ENCODE results near the gene TERT. TPM values are rescaled to one million over a fixed set of nuclear protein-coding genes. Genes with fewer than 3 reads are reported as not detected.

TERT gene
- polyA plus RNA-seq, 2 of the 4 experiments (the other 2 are of a cell fraction), result 1.1 to 4.0 TPM

GRCh38 chr5:1222621-1223277 is 72.1 kb downstream of the TERT start:
- CTCF ChIA-PET, result interaction anchor here (0.5 kb wide), 1 partner anchor 201 kb away, joined by 3 read pairs; no protein-coding TSS in a partner anchor
- Histone ChIP-seq H3K27ac (no peak overlapping the region), H3K4me2 (no peak overlapping the region), H3K4me1 (no peaks in the 10 kb centered on the region), H3K9me3 (no peaks in the 10 kb centered on the region), H3K4me3 (no peak overlapping the region)
- POLR2A ChIA-PET, result no interaction called here
- DNase-seq (ENCODE audit: low read depth in 1 of 2, low spot score in 1 of 2) (no peak), ATAC-seq (no peak), FAIRE-seq (no peak)
- TF ChIP-seq CHD4 (IDR thresholded peaks at IDR 0.05; ENCODE audit: borderline replicate concordance) (no peak), RFX5 (IDR thresholded peaks at IDR 0.05) (no peak), KDM5A (IDR thresholded peaks at IDR 0.05) (no peak), CHD2 (IDR thresholded peaks at IDR 0.05; ENCODE audit: low read length, partially characterized antibody) (no peak), SMC3 (IDR thresholded peaks at IDR 0.05) (no peak)
- 76% methylated on average over 15 of the region's 27 CpGs for WGBS (ENCODE audit: missing lambda C conversion rate)

- H3K4me1 ChIP-seq, result no peaks in the 10 kb centered on the region
- ChIA-PET POLR2A (no interaction called here), CTCF (no interaction called here)
- no peak for ATAC-seq
- H3K27ac ChIP-seq, result no peak overlapping the region
- no peaks in the 10 kb centered on the region for H3K9me3 ChIP-seq
- no peak overlapping the region for H3K4me2 ChIP-seq
- no peak for TF ChIP-seq CBX2 (IDR thresholded peaks at IDR 0.05; ENCODE audit: borderline replicate concordance, low read depth)
- TF ChIP-seq E2F6 (IDR thresholded peaks at IDR 0.05; ENCODE audit: borderline replicate concordance, low read depth), result no peak
- no peak for TF ChIP-seq BHLHE40 (IDR thresholded peaks at IDR 0.05; ENCODE audit: low read depth, low read length)
- TF ChIP-seq MYC (IDR thresholded peaks at IDR 0.05; ENCODE audit: borderline replicate concordance, low read length), result no peak
- no peak for TF ChIP-seq KDM5A (IDR thresholded peaks at IDR 0.05)
- TF ChIP-seq CBX8 (IDR thresholded peaks at IDR 0.05), result no peak
- no peak for TF ChIP-seq CEBPB (IDR thresholded peaks at IDR 0.05)
- TF ChIP-seq HOXB5 (CRISPR knock-in tag; IDR thresholded peaks at IDR 0.05), result no peak
- H3K4me3 ChIP-seq, result no peak overlapping the region
- 57% methylated on average over 9 of the region's 9 CpGs for WGBS (ENCODE audit: missing lambda C conversion rate)
- no peak for DNase-seq (ENCODE audit: low read depth in 1 of 2, low spot score in 1 of 2)
- no peak for FAIRE-seq
Observed at GRCh38 chr5:1222147-1222546, 72.7 kb downstream of the TERT start.

- Histone ChIP-seq H3K4me1 (no peaks in the 10 kb centered on the region), H3K4me3 (no peak overlapping the region), H3K9me3 (no peaks in the 10 kb centered on the region), H3K27ac (no peak overlapping the region), H3K4me2 (no peak overlapping the region)
- TF ChIP-seq CHD2 (IDR thresholded peaks at IDR 0.05; ENCODE audit: low read length, partially characterized antibody), result no peak
- no peak for TF ChIP-seq ATOH8 (CRISPR knock-in tag; IDR thresholded peaks at IDR 0.05; ENCODE audit: low read depth)
- no peak for TF ChIP-seq JUN (IDR thresholded peaks at IDR 0.05)
- no peak for TF ChIP-seq NR3C1 (IDR thresholded peaks at IDR 0.05)
- no peak for TF ChIP-seq HDAC2 (IDR thresholded peaks at IDR 0.05)
- TF ChIP-seq MAX (IDR thresholded peaks at IDR 0.05), result no peak
- TF ChIP-seq KDM1A (IDR thresholded peaks at IDR 0.05; ENCODE audit: low read depth), result no peak
- TF ChIP-seq RARB (CRISPR knock-in tag; IDR thresholded peaks at IDR 0.05), result no peak
- DNase-seq (ENCODE audit: low read depth in 1 of 2, low spot score in 1 of 2) (no peak), ATAC-seq (no peak), FAIRE-seq (no peak)
- POLR2A ChIA-PET, result no interaction called here
- 67% methylated on average over 9 of the region's 10 CpGs for WGBS (ENCODE audit: missing lambda C conversion rate)
- CTCF ChIA-PET, result interaction anchor here (1.1 kb wide), 1 partner anchor 9 kb away, joined by 3 read pairs; no protein-coding TSS in a partner anchor
Observed at GRCh38 chr5:1221721-1222120, 73.1 kb downstream of the TERT start.

- ChIA-PET CTCF (interaction anchor here (1.1 to 1.3 kb wide), 3 partner anchors 10 to 42 kb away, joined by 3 to 4 read pairs (median 3); no protein-coding TSS in a partner anchor), POLR2A (no interaction called here)
- FAIRE-seq, result no peak
- H3K4me1 ChIP-seq, result no peaks in the 10 kb centered on the region
- 27% methylated on average over 19 of the region's 19 CpGs for WGBS (ENCODE audit: missing lambda C conversion rate)
- ATAC-seq, result no peak
- no peak overlapping the region for H3K4me3 ChIP-seq
- no peak overlapping the region for H3K4me2 ChIP-seq
- no peaks in the 10 kb centered on the region for H3K9me3 ChIP-seq
- DNase-seq (ENCODE audit: low read depth in 1 of 2, low spot score in 1 of 2), result no peak
- H3K27ac ChIP-seq, result no peak overlapping the region
- no peak for TF ChIP-seq POLR2A (IDR thresholded peaks at IDR 0.05; ENCODE audit: low read length)
- no peak for TF ChIP-seq ESRRA (IDR thresholded peaks at IDR 0.05; ENCODE audit: borderline replicate concordance, low read length)
- TF ChIP-seq ELK1 (IDR thresholded peaks at IDR 0.05; ENCODE audit: low read depth, low read length), result no peak
- TF ChIP-seq HOXB5 (CRISPR knock-in tag; IDR thresholded peaks at IDR 0.05), result no peak
- TF ChIP-seq HOXA7 (CRISPR knock-in tag; IDR thresholded peaks at IDR 0.05), result no peak
- no peak for TF ChIP-seq RARB (CRISPR knock-in tag; IDR thresholded peaks at IDR 0.05)
- no peak for TF ChIP-seq CHD4 (IDR thresholded peaks at IDR 0.05; ENCODE audit: borderline replicate concordance)
- TF ChIP-seq FOXS1 (CRISPR knock-in tag; IDR thresholded peaks at IDR 0.05), result no peak
- no peak for TF ChIP-seq HEYL (CRISPR knock-in tag; IDR thresholded peaks at IDR 0.05)
- no peak for TF ChIP-seq RCOR1 (IDR thresholded peaks at IDR 0.05; ENCODE audit: low read depth, low read length)
- no peak for TF ChIP-seq CBX2 (IDR thresholded peaks at IDR 0.05; ENCODE audit: borderline replicate concordance, low read depth)
- TF ChIP-seq MAFK (IDR thresholded peaks at IDR 0.05; ENCODE audit: partially characterized antibody), result no peak
- TF ChIP-seq ZFP36 (IDR thresholded peaks at IDR 0.05; ENCODE audit: borderline replicate concordance, partially characterized antibody), result no peak
- TF ChIP-seq MAZ (IDR thresholded peaks at IDR 0.05; ENCODE audit: borderline replicate concordance, low read depth, low read length), result no peak
- TF ChIP-seq EHF (CRISPR knock-in tag; IDR thresholded peaks at IDR 0.05), result no peak
- no peak for TF ChIP-seq MAX (IDR thresholded peaks at IDR 0.05)
- no peak for TF ChIP-seq RFX5 (IDR thresholded peaks at IDR 0.05)
Observed at GRCh38 chr5:1220831-1221230, 74.0 kb downstream of the TERT start.
